AG04449 (cell line): ENCODE measurements around the gene EWSR1.

Experiments
- CTCF ChIA-PET: fragments of 350-600 bp; formaldehyde crosslinking; extraction: SDS; loops from one replicate; lab custom pipeline; 2021; ENCODE audit warnings: antibody characterized with exemption; lab: Yijun Ruan, JAX
- POLR2A ChIA-PET: fragments of 400-600, 350-600 bp; formaldehyde crosslinking; extraction: SDS; loops from one replicate; lab custom pipeline; 2020; ENCODE audit warnings: antibody characterized with exemption, inconsistent platforms; lab: Yijun Ruan, JAX
- DNase-seq: peaks from one replicate; pipeline ENCODE4 v3.0.0-alpha.2; 2010; ENCODE audit warnings: low read depth, low spot score
- H3K4me3 ChIP-seq: 2 replicates; pipeline ENCODE4 v1.5.1; 2011; ENCODE audit warnings: low read depth, mild to moderate bottlenecking, control low read depth, low read length
- CTCF ChIP-seq: IDR thresholded peaks from one replicate; pipeline ENCODE4 v1.5.1; 2011; ENCODE audit warnings: mild to moderate bottlenecking, moderate library complexity, low read length, control low read depth, inconsistent platforms; ENCODE audit not compliant: insufficient read depth; ENCODE audit errors: missing control alignments

The EWSR1 gene

GRCh38 chr22:29267462-29267857 is 608 bp upstream of the EWSR1 start:
- ChIA-PET POLR2A (interaction anchor here (0.6 kb wide), 1 partner anchor 18 kb away, joined by 3 read pairs; no protein-coding TSS in a partner anchor), CTCF (interaction anchor here (1.2 to 4.2 kb wide), 2 partner anchors 19 to 22 kb away, joined by 4 to 25 read pairs; no protein-coding TSS in a partner anchor)
- TF ChIP-seq CTCF: no peak
- no peak for DNase-seq
- peak overlapping the region; percentile 89 for H3K4me3 ChIP-seq

- TF ChIP-seq CTCF: no peak
- CTCF ChIA-PET: interaction anchor here (1.0 kb wide), 1 partner anchor 45 kb away, joined by 3 read pairs; no protein-coding TSS in a partner anchor
- H3K4me3 ChIP-seq: peak overlapping the region; percentile 89
- POLR2A ChIA-PET: interaction anchor here (0.6 to 0.7 kb wide), 2 partner anchors 113 to 1780 kb away, joined by 3 to 4 read pairs; no protein-coding TSS in a partner anchor
- DNase-seq: no peak
Measured at GRCh38 chr22:29268511-29269229, 602 bp downstream of the EWSR1 start.

DNA sequence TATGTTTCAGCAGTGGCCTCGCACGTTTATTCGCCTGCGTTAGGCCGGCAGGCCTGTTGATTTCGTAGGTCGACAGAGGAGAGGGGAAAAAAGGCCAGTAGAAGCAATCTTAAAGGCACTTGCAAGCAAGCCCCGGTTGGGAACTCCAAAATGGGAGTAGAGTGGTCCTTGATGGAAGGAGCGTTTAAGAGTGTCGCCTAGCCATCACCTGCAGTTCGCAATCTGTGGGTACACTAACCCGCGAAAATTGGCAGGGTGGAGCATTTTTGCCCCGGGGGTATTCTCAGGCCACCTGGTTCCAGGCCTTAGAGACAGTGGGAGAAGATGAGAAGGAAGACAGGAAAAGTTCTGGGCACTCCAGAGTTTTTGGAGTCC is 1.1 kb downstream of the EWSR1 start:
- POLR2A ChIA-PET: no interaction called here
- CTCF ChIA-PET: interaction anchor here (1.1 kb wide), 1 partner anchor 11 kb away, joined by 4 read pairs; no protein-coding TSS in a partner anchor
- H3K4me3 ChIP-seq: peak overlapping the region; percentile 89
- DNase-seq: no peak
- no peak for TF ChIP-seq CTCF

GRCh38 chr22:29269731-29270474 is 1.8 kb downstream of the EWSR1 start:
- H3K4me3 ChIP-seq: peak overlapping the region; percentile 89
- no peak for DNase-seq
- ChIA-PET POLR2A (no interaction called here), CTCF (interaction anchor here (1.1 to 5.4 kb wide), 4 partner anchors 10 to 90 kb away, joined by 3 to 26 read pairs (median 4); no protein-coding TSS in a partner anchor)
- no peak for TF ChIP-seq CTCF

DNA sequence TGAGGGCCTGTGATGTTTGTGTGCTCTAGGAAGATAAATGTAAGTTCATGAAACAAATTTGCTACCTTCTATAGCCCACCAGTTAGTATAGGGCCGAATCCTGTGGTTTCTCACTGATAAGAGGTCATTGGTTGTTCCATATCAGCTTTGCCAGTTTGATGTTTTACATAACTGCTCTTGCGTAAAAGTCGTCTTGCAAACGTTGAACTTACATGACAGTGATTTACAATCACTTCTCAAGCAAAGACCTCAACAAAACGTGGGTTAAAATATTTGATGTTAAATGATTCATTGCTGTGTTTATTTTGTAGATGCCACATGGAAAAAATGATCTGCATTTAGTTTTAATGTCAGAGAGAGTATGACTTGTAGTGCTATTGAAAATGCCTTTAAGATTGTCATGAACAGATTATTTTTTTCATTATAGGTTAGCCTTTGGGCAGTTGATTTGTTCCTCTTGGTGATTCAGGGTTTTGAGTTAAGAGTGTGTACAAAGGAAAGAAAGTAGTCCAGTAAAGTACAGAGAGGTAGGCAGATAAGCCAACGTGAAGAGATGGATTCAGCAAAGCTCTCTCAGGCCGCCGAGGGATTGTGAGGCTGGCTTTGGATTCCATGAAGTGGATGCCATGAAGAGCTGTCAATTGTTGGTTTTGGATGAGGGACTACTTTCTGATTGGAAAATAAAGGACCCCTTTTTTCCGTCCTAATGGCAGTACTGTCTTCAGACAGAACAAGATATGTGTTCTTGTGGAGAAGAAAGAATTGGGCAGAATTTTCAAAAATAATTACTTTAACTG is 2.6 kb downstream of the EWSR1 start:
- CTCF ChIA-PET: interaction anchor here (1.1 to 5.4 kb wide), 6 partner anchors 9 to 89 kb away, joined by 3 to 26 read pairs (median 4); partner anchors contain the start of gene GAS2L1
- no peak for DNase-seq
- POLR2A ChIA-PET: interaction anchor here (0.7 kb wide), 1 partner anchor 17 kb away, joined by 3 read pairs; no protein-coding TSS in a partner anchor
- TF ChIP-seq CTCF: no peak
- H3K4me3 ChIP-seq: peak overlapping the region; percentile 89
